ENCODE measurements around the gene LUC7L. TPM values are rescaled to one million over a fixed set of nuclear protein-coding genes. Genes with fewer than 3 reads are reported as not detected.
"Not testable (repeated sequence)": the region's sequence is repeated elsewhere in the genome, so short reads cannot be mapped to it uniquely, and the experiment has no call there.

LUC7L gene
- polyA plus RNA-seq, 6 donors from 2014 or later: 9.6 to 20.4 (median 12.8) TPM

GRCh38 chr16:170788-171187 lies 58.5 kb downstream of the LUC7L start:
- peaks cover 4 to 20% (median 15%) of the 10 kb centered on the region in 3 donors for H3K4me1 Mint-ChIP-seq
- ATAC-seq (ENCODE audit: low read depth in 2 of 2) (no peak), DNase-seq (no peak)
- no peak overlapping the region for H3K4me3 Mint-ChIP-seq
- peaks cover 43 to 84% (median 77%) of the 10 kb centered on the region in 3 donors for H3K27me3 Mint-ChIP-seq
- H3K36me3 Mint-ChIP-seq: no peaks in the 10 kb centered on the region
- H3K9me3 Mint-ChIP-seq: no peaks in the 10 kb centered on the region
- no peak overlapping the region for H3K27ac Mint-ChIP-seq

DNA sequence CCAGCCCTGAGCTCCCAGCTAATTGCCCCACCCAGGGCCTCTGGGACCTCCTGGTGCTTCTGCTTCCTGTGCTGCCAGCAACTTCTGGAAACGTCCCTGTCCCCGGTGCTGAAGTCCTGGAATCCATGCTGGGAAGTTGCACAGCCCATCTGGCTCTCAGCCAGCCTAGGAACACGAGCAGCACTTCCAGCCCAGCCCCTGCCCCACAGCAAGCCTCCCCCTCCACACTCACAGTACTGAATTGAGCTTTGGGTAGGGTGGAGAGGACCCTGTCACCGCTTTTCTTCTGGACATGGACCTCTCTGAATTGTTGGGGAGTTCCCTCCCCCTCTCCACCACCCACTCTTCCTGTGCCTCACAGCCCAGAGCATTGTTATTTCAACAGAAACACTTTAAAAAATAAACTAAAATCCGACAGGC lies 59.2 kb downstream of the LUC7L start:
- not testable (repeated sequence) for ATAC-seq (ENCODE audit: low read depth in 2 of 2); H3K27ac Mint-ChIP-seq; H3K4me3 Mint-ChIP-seq; H3K36me3 Mint-ChIP-seq; H3K9me3 Mint-ChIP-seq; DNase-seq
- H3K27me3 Mint-ChIP-seq: peaks cover 45 to 84% (median 72%) of the 10 kb centered on the region in 3 donors
- H3K4me1 Mint-ChIP-seq: peaks cover 0 to 16% (median 15%) of the 10 kb centered on the region in 3 donors

- Mint-ChIP-seq H3K9me3 (no peaks in the 10 kb centered on the region), H3K27me3 (peaks cover 37 to 75% (median 64%) of the 10 kb centered on the region in 3 donors), H3K36me3 (no peaks in the 10 kb centered on the region), H3K4me1 (peaks cover 0 to 10% (median 9%) of the 10 kb centered on the region in 3 donors), H3K4me3 (peak overlapping the region in 1 of 8 donors; percentile 36), H3K27ac (no peak overlapping the region)
- ATAC-seq (ENCODE audit: low read depth in 2 of 2) (no peak), DNase-seq (no peak)
Observed at GRCh38 chr16:169014-169413, 60.2 kb downstream of the LUC7L start.

DNA sequence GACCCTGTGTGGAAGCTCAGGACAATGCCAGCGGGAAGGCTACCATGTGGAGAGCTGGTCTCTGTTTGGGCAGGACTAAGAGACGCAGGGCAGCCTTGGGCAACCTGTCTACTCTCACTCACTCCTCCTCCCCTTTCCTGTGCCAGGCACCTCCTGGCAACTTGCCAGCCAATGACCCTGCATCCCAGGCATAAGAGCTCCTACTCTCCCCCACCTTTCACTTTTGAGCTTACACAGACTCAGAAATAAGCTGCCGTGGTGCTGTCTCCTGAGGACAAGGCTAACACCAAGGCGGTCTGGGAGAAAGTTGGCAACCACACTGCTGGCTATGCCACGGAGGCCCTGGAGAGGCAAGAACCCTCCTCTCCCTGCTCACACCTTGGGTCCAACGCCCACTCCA lies 60.8 kb downstream of the LUC7L start:
- H3K27me3 Mint-ChIP-seq: peaks cover 41 to 69% (median 59%) of the 10 kb centered on the region in 3 donors
- peak overlapping the region in 1 of 6 donors; percentile 54 for H3K27ac Mint-ChIP-seq
- peaks cover 0 to 10% (median 7%) of the 10 kb centered on the region in 3 donors for H3K4me1 Mint-ChIP-seq
- no peak overlapping the region for H3K4me3 Mint-ChIP-seq
- H3K9me3 Mint-ChIP-seq: no peaks in the 10 kb centered on the region
- no peaks in the 10 kb centered on the region for H3K36me3 Mint-ChIP-seq
- no peak for ATAC-seq (ENCODE audit: low read depth in 2 of 2)
- no peak for DNase-seq

DNA sequence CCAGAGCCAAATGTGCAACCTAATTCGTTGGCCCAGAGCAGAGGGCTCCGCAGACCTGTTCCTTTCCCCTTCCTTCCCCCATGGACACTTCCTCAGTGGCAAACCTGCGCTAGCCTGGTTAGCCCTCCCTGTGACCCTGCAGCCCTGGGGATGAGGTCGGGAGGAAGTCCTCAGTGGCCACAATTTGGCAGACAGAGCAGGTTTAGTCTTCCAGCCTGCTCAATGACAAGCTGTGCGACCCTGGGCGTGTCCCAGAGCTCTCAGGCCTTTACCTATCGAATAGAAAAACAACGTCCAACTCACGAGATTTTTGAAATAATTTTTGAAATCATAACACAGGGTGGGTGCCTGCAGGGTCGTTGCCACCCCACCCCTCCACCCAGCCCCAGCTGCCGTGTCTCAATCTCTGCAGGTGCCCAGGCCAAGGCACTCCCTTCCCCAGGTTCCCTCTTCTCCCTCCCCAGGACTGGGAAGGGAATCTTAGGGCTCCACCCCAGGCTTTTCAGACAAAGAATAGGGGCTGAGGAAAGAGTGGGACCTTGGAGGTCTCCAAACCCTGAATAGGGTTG lies 62.0 kb downstream of the LUC7L start:
- Mint-ChIP-seq H3K4me3 (peak overlapping the region in 6 of 8 donors; percentile 44 to 85 (median 69)), H3K27ac (no peak overlapping the region), H3K9me3 (no peaks in the 10 kb centered on the region), H3K27me3 (peaks cover 44 to 71% (median 60%) of the 10 kb centered on the region in 3 donors), H3K36me3 (no peaks in the 10 kb centered on the region), H3K4me1 (peaks cover 0 to 10% (median 7%) of the 10 kb centered on the region in 3 donors)
- DNase-seq (no peak), ATAC-seq (ENCODE audit: low read depth in 2 of 2) (no peak)

GRCh38 chr16:166375-167121 lies 62.7 kb downstream of the LUC7L start:
- no peaks in the 10 kb centered on the region for H3K9me3 Mint-ChIP-seq
- H3K27ac Mint-ChIP-seq: no peak overlapping the region
- peaks cover 43 to 73% (median 60%) of the 10 kb centered on the region in 3 donors for H3K27me3 Mint-ChIP-seq
- ATAC-seq (ENCODE audit: low read depth in 2 of 2): no peak
- H3K4me1 Mint-ChIP-seq: peaks cover 0 to 10% (median 5%) of the 10 kb centered on the region in 3 donors
- no peaks in the 10 kb centered on the region for H3K36me3 Mint-ChIP-seq
- H3K4me3 Mint-ChIP-seq: peak overlapping the region in 5 of 8 donors; percentile 49 to 85 (median 79)
- no peak for DNase-seq

DNA sequence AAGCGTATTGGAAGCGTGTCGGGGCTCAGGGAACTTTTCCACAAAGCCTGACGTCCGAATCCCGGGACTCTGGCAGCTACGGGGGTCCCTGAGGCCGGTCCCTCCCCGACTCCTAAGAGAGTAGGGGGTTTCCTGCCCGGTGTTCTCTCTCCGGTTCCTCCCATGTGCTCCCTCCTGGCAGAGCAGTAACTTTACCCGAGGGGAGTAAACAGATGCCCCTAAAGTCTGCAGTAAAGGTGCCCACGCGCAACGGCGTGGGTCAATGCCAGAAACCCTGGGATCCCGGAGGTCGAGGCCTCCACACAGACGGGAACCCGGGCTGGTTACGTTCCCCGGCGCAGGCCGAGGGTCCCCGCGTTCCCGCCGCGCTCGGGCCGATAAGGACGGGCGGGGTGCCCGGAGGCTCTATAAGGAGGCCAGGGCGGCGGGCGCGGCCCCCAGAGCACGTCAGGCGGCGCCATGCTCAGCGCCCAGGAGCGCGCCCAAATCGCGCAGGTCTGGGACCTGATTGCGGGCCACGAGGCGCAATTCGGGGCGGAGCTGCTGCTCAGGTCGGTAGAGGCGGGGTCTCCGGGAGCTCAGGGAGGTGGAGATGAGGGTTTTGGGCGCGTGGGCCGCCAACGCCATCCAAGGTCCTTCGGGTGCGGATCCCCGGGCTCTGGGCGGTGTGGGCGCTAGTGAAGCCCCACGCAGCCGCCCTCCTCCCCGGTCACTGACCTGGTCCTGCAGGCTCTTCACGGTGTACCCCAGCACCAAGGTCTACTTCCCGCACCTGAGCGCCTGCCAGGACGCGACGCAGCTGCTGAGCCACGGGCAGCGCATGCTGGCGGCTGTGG lies 63.5 kb downstream of the LUC7L start, which contains the start of gene HBM:
Gene HBM (plus strand): TSS at position 440 of the 836 bp plus-strand sequence. CDS start 20 bp downstream, at position 460.
- Mint-ChIP-seq H3K27ac (peak within 1 kb of the TSS in 1 of 6 donors; percentile 49), H3K4me3 (peak within 1 kb of the TSS; percentile 7 to 85 (median 78)), H3K9me3 (no peaks in the 10 kb centered on the region), H3K4me1 (peaks cover 0 to 10% (median 5%) of the 10 kb centered on the region in 3 donors), H3K27me3 (peaks cover 40 to 72% (median 59%) of the 10 kb centered on the region in 3 donors), H3K36me3 (no peaks in the 10 kb centered on the region)
- ATAC-seq (ENCODE audit: low read depth in 2 of 2) (peak; percentile 44 to 51), DNase-seq (no peak)

GRCh38 chr16:164827-165538 lies 64.3 kb downstream of the LUC7L start:
- Mint-ChIP-seq H3K4me1 (peaks cover 0 to 10% (median 5%) of the 10 kb centered on the region in 3 donors), H3K9me3 (no peaks in the 10 kb centered on the region), H3K27ac (no peak overlapping the region), H3K4me3 (peak overlapping the region; percentile 7 to 77 (median 58)), H3K36me3 (no peaks in the 10 kb centered on the region), H3K27me3 (peaks cover 34 to 64% (median 51%) of the 10 kb centered on the region in 3 donors)
- ATAC-seq (ENCODE audit: low read depth in 2 of 2) (peak; percentile 24 to 26), DNase-seq (no peak)

DNA sequence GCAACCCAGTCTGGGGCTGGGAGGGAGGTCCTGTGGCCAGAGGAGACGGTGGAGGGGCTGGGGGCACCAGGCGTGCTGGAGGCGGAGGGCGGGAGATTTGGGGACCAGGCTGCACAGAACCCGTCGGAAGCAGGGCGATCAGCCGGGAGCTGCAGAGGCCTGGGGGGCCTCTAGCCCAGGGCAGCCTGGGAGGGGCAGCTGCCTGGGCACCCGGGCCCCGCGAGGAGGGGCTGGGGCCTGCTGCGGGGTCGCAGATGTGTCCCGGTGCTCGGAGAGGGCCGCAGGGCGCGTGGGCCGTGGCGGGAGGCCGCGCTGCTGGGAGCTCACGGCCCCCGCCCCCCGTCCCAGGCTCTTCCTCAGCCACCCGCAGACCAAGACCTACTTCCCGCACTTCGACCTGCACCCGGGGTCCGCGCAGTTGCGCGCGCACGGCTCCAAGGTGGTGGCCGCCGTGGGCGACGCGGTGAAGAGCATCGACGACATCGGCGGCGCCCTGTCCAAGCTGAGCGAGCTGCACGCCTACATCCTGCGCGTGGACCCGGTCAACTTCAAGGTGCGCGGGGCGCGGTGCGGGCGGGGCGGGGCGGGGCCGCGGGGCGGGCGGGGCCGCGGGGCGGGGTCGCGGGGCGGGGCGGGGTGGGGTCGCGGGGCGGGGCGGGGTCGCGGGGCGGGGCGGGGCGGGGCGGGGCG lies 65.0 kb downstream of the LUC7L start:
- H3K4me1 Mint-ChIP-seq: peaks cover 0 to 10% (median 5%) of the 10 kb centered on the region in 3 donors
- not testable (repeated sequence) for DNase-seq; ATAC-seq (ENCODE audit: low read depth in 2 of 2); H3K36me3 Mint-ChIP-seq; H3K4me3 Mint-ChIP-seq; H3K9me3 Mint-ChIP-seq; H3K27ac Mint-ChIP-seq
- H3K27me3 Mint-ChIP-seq: peaks cover 38 to 64% (median 51%) of the 10 kb centered on the region in 3 donors

DNA sequence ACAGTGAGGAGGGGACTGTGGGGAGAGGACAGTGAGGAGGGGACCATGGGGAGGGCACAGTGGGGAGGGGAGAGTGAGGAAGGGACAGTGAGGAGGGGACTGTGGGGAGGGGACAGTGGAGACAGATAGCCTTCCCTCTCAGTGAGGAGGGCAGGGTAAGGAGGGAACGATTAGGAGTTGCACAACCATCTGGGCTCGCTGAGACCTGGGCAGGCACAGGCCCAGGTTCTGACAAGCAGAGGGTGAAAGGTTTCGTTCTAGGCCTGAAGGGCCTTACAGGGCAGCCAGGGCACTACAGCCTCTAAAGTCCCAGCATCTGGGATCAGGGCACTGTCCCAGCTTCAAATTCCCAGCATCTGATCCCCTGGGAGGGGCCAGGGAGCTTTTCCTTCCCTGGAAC lies 65.6 kb downstream of the LUC7L start:
- peaks cover 0 to 10% (median 5%) of the 10 kb centered on the region in 3 donors for H3K4me1 Mint-ChIP-seq
- H3K36me3 Mint-ChIP-seq; H3K27ac Mint-ChIP-seq; H3K9me3 Mint-ChIP-seq; ATAC-seq (ENCODE audit: low read depth in 2 of 2); DNase-seq: not testable (repeated sequence)
- H3K27me3 Mint-ChIP-seq: peaks cover 39 to 63% (median 51%) of the 10 kb centered on the region in 3 donors
- H3K4me3 Mint-ChIP-seq: peak overlapping the region in 2 of 8 donors; percentile 23 to 57

DNA sequence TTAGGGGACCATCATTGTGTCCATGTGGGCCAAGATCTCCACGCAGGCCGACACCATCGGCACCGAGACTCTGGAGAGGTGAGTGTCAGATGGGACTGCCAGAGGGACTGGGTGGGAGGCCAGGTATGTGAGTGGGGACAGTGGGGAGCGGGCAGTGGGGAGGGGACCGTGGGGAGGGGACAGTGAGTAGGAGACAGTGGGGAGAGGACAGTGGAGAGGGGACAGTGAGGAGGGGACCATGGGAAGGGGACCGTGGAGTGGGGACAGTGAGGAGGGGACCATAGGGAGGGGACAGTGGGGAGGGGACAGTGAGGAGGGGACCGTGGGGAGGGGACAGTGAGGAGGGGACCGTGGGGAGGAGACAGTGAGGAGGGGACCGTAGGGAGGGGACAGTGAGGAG lies 66.1 kb downstream of the LUC7L start:
- H3K4me3 Mint-ChIP-seq: peak overlapping the region in 1 of 8 donors; percentile 25
- H3K36me3 Mint-ChIP-seq; ATAC-seq (ENCODE audit: low read depth in 2 of 2); H3K9me3 Mint-ChIP-seq; DNase-seq; H3K27ac Mint-ChIP-seq: not testable (repeated sequence)
- peaks cover 34 to 62% (median 51%) of the 10 kb centered on the region in 3 donors for H3K27me3 Mint-ChIP-seq
- H3K4me1 Mint-ChIP-seq: peaks cover 0 to 10% (median 5%) of the 10 kb centered on the region in 3 donors
